Activated CD8-positive, alpha-beta memory T cell treated with anti-CD3 and anti-CD28 coated beads, Interleukin-2, amount 50 U/mL, for 4 hours (primary cell): ENCODE measurements around the gene CTNNA1.

Experiments used
- DNase-seq: peaks from one replicate; pipeline ENCODE4 v3.0.0-alpha.2; 2020

The CTNNA1 gene

GRCh38 chr5:138936225-138936967, 183.2 kb downstream of the CTNNA1 start:
- DNase-seq: no peak

GRCh38 chr5:138936968-138937345, 183.7 kb downstream of the CTNNA1 start:
- DNase-seq: no peak

- DNase-seq: no peak
Measured at GRCh38 chr5:138937392-138938387, 184.5 kb downstream of the CTNNA1 start.

- no peak for DNase-seq
Measured at GRCh38 chr5:138938526-138938925, 185.3 kb downstream of the CTNNA1 start.

DNA sequence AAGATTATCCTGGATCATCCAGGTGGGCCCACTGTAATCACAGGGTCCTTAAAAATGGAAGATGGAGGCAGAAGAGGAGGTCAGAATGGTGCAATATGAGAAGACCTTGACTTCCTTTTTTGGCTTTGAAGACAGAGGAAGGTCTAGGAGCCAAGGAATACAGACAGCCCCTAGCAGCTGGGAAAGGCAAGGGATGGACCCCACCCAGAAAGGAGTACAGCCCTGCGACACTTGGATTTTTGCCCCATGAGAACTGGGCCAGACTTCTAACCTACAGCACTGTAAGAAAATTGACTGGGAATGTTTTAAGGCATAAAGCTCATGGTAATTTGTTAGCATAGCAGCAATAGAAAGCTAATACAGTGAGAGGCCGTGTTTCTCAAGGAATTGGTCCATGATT, 188.8 kb downstream of the CTNNA1 start:
- no peak for DNase-seq

DNA sequence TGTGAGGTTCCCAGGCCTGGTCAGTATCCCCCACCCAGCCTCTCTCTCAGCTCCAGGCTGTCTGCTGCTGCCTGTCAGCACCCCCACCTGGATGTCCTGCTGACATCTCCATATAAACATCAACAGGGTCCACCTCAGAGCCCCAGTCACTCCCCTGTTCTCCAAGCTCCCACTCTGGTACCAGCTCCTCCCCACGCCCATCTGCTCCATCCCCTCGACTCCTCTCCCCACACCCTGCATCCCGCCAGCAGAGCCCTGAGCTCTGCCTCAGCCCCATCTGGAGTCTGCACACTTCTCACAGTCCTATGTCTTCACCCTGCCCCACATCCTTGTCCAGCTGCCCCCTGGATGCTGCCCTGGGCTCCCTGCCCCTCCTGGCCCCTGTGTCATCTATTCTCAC, 189.6 kb downstream of the CTNNA1 start:
- no peak for DNase-seq

DNA sequence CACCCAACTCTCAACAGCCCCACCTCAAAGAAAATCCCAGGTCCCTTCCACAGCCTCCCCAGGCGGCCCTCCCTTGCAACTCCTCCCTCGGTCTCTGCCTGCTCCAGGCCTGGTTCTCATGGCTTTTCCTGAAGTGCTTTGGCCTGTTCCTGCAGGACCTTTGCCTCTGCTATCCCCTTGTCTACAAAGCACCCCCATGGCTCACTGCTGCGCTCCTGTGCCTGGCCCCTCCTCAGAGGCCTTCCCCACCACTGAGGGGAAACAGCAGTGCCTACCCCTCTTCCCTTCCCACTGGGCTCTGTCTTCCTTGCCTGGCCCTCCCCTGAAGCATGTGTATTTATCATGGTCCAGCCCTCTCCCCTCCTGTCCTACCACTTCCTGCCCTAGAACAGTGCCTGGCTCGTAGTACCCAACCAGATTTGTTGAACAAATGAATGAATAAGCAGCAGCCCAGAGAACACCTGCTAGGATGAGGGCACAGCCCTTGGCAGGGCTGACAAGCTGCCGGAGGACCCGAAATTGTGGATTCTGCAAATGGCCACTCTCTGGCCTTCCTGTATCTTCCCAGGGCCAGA, 190.5 kb downstream of the CTNNA1 start:
- DNase-seq: no peak

- DNase-seq: no peak
Measured at GRCh38 chr5:138944527-138945322, 191.5 kb downstream of the CTNNA1 start.

- DNase-seq: no peak
Measured at GRCh38 chr5:138945421-138946240, 192.4 kb downstream of the CTNNA1 start.

DNA sequence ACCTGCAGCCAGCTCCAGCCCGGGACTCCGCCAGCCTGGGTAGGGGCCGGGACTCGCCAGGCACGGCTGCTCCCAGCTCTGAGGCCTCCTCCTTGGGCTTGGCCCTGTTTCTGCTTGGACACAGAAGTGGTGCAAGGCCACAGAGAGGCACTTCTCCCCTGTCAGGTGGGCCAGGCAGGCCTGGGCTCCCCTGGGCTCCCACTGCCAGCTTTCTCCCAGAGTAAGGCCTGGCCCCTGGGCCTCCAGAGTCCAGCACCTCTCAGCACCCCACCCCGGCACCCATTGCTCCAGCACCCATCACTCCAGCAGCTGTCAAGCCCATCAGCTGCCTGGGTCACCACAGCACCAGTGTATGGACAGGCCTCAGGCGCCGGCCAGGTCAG, 193.0 kb downstream of the CTNNA1 start:
- no peak for DNase-seq

DNA sequence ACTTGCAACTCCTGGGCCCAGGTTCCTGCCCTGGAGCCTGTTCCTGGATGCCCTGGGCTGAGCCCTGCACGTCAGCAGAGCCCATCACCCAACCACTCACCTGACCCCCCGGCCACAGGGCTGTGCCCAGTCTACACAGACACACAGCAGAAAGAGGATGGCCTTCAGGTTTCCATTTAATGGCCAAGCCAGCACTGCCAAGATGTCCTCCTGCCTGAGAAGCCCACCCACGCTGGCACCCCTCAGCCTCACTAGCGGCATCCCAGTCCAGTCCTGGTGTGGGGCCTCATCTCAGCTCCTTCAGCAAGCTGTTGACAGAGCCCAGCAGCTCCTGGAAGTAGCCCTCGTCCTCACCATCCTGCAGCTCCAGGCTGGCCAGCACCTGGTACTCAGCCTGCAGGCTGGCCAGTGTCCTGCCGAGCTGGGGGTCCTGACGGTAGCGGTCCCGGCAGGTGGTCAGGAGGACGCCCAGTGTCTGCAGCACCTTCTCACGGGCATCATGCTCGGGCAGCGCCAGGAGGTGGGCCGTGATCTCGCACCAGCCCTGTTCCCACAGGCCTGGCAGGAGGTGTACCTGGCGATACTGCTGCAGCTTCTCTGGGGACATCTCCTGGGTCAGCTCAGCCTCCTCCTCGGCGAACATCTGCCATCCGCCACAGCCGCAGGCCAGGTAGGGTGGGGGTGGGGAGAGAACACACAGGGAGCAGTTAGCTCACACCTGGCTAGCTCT, 193.8 kb downstream of the CTNNA1 start:
- DNase-seq: no peak

GRCh38 chr5:138947780-138948179, 194.6 kb downstream of the CTNNA1 start:
- no peak for DNase-seq

DNA sequence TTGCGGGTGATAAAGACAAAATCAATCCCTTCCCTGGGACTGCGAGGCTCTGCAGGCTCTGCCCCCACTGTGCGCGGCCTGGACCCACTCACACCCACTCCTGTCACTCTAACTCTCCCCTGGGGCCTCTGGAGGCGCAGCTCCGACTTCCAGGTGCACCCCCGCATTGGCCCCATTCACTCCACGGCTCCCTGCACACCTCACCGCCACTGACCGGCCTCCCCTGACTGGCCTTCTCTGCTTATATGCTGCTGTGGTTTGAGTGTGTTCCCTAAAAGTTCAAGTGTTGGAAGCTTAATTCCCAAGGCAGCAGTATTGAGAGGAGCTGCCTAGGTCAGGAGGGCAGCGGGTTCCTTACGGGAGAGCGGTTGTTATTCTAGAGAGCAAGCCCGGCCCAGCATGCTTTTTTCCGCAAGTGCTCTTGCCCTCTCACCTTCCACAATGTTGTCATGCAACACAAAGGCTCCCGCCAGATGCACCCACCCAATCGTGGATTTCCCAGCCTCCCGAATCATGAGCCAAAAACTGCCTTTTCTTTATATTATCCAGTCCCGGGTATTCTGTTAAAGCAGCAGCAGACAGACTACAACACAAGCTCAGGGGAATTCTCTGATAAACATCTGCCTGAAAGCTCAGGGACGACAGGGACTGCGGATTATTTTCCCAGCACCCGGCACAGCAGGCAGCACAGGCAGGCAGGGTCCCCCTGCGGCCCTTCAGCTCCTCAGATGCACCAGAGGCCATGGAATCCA, 195.4 kb downstream of the CTNNA1 start:
- DNase-seq: no peak

- no peak for DNase-seq
Measured at GRCh38 chr5:138949223-138949574, 196.0 kb downstream of the CTNNA1 start.

DNA sequence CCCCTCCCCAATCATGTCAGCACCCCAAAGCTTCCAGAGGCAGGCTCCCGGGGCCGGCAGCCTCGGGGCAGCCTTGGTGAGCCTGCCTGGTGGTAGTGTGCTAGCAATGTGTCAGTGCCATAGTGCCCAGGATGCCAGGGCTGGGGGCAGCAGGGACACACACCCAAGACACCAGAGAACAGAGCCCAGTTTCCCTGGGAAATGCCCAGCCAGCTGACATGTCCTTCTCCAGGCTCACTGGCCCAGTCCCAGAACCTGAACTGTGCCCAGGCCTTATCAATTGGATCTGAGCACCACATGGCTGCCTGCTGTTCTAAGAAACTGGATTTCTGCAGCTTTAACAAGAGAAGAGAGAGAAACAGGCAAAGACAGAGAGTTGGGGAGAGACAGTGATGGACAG, 196.8 kb downstream of the CTNNA1 start:
- DNase-seq: no peak

DNA sequence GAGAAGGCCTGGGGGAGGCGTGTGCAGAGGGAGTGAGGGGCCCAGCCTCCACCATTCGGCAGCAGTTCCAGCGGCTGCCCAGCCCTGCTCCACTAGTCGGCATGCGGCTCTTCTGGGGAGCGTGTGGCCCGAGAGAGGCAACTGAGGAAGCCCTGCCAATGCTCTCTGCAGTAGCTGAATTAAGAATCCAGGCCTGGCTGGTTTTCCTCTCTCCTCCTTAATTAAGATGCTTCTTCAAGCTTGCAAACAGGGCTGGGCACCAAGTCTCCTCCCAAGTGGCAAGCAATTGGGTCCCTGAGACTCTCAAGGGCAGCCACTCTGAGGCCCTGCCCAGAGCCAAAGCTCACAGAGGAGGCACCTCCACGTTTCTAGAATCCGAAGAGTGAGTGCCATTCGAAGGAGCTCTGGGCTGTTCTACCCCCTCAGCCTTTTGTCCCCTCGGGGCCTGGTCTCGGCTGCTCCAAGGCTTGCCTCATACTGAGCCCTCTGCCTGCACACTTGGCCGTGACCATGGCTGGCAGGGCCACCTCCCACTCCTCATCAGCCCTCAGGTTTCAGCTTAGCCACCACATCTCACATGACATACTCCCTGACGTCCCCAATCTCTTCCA, 197.3 kb downstream of the CTNNA1 start:
- no peak for DNase-seq

GRCh38 chr5:138951091-138951985, 198.1 kb downstream of the CTNNA1 start:
- no peak for DNase-seq

GRCh38 chr5:138951986-138952735, 198.9 kb downstream of the CTNNA1 start:
- DNase-seq: no peak
